HG02678 (cell line): Measurements from ENCODE around the gene GIGYF1.
"Not testable (repeated sequence)": the region's sequence is repeated elsewhere in the genome, so short reads cannot be mapped to it uniquely, and the experiment has no call there.

Source experiments
- ATAC-seq: cut with Tn5 transposase; IDR thresholded peaks from one replicate; pipeline ENCODE4 v1.9.1; 2021; ENCODE audit warnings: mild to moderate bottlenecking, moderate library complexity; ENCODE audit not compliant: unreplicated experiment

The GIGYF1 gene

GRCh38 chr7:100674411-100675104 lies 19.5 kb downstream of the GIGYF1 start:
- no peak for ATAC-seq

- ATAC-seq, result no peak
Observed at GRCh38 chr7:100673942-100674410, 20.1 kb downstream of the GIGYF1 start.

GRCh38 chr7:100673302-100673941 lies 20.6 kb downstream of the GIGYF1 start, which contains the start of gene GNB2:
Gene GNB2, plus strand, starts transcription at chr7:100673740. Its CDS starts 2,526 bp downstream, at chr7:100676266.
- peak; percentile 72 for ATAC-seq

- no peak for ATAC-seq
Observed at GRCh38 chr7:100671353-100672327, 22.4 kb downstream of the GIGYF1 start.

GRCh38 chr7:100670074-100670473 lies 24.0 kb downstream of the GIGYF1 start:
- no peak for ATAC-seq

- ATAC-seq, result not testable (repeated sequence)
Observed at GRCh38 chr7:100669106-100669505, 24.9 kb downstream of the GIGYF1 start.

GRCh38 chr7:100668069-100668449 lies 26.0 kb downstream of the GIGYF1 start:
- no peak for ATAC-seq

- ATAC-seq, result no peak
Observed at GRCh38 chr7:100667331-100668068, 26.6 kb downstream of the GIGYF1 start.

- ATAC-seq, result no peak
Observed at GRCh38 chr7:100665168-100665726, 28.8 kb downstream of the GIGYF1 start.

- ATAC-seq, result not testable (repeated sequence)
Observed at GRCh38 chr7:100662194-100662776, 31.8 kb downstream of the GIGYF1 start.

GRCh38 chr7:100655908-100656674 lies 38.0 kb downstream of the GIGYF1 start, which contains the start of gene ACTL6B:
Gene ACTL6B, minus strand, starts transcription at chr7:100656448. Its CDS starts 94 bp downstream, at chr7:100656354.
- no peak for ATAC-seq

GRCh38 chr7:100654908-100655831 lies 38.9 kb downstream of the GIGYF1 start:
- ATAC-seq, result no peak

GRCh38 chr7:100649826-100650565 lies 44.1 kb downstream of the GIGYF1 start:
- ATAC-seq, result no peak

GRCh38 chr7:100642534-100642907 lies 51.5 kb downstream of the GIGYF1 start:
- ATAC-seq, result no peak

- no peak for ATAC-seq
Observed at GRCh38 chr7:100641860-100642533, 52.1 kb downstream of the GIGYF1 start.

- ATAC-seq, result no peak
Observed at GRCh38 chr7:100641463-100641859, 52.6 kb downstream of the GIGYF1 start, which contains the start of gene TFR2. Gene TFR2, minus strand, starts transcription at chr7:100641552. Its CDS starts 43 bp downstream, at chr7:100641509.
